GM19438 (cell line): ENCODE data around the gene BBS7.

Source experiments
- ATAC-seq: cut with Tn5 transposase; IDR thresholded peaks from one replicate; pipeline ENCODE4 v1.9.1; 2021; ENCODE audit warnings: low read depth; ENCODE audit not compliant: unreplicated experiment

BBS7 gene

DNA sequence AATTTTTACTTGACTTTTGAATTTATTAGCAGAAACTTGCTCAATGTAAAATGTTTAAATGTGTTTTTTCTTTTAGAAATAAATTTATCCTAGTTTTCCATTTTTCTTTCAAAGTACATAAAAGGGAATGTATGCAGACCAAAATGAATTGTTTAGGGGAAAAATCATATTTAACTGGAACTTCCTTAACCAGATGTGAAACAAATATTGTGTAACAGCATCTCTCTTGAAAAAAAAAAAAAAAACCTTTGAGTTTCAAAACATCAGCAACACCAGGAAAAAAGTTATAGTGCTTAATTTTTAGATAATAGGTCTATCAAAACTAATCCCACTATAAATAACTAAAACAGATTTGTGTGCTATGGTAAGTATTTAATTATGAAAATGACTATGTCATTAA lies 32.1 kb downstream of the BBS7 start:
- no peak for ATAC-seq

DNA sequence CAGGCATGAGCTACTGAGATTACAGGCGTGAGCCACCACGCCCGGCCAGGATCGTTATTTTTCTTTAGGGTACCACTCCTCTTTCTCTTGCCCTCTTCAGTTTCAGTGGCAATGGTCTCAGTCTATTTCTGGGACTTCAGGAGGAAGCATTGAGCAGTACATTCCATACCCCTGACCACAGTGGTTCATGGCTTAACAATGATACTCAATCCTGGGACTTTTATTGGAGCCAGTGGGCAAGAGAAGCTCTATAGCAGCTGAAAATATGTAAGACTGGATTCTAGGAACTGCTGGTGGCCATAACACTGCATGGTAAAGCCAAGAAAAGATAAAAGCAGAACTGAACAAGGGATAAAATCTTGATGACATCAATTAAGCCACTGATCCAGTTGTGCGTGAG lies 40.8 kb downstream of the BBS7 start:
- ATAC-seq, result no peak

DNA sequence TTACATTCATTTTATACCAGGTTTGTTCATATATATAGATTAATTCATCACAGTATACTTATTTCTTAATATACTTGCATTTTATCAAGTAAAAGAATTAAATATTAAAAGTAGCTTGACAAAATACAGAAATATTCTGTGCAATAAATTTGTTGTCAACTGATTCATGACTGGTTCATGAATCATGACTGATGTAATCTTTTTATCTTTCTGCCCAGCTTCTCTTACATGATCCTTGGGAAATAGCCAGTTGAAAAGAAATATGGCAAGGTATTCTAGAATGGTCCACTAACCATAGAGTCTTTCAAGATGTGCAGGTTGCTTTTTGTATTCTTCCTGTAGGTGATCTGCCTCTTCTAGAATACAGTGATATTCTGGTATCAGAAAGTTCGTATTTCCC lies 42.4 kb downstream of the BBS7 start:
- ATAC-seq, result no peak

DNA sequence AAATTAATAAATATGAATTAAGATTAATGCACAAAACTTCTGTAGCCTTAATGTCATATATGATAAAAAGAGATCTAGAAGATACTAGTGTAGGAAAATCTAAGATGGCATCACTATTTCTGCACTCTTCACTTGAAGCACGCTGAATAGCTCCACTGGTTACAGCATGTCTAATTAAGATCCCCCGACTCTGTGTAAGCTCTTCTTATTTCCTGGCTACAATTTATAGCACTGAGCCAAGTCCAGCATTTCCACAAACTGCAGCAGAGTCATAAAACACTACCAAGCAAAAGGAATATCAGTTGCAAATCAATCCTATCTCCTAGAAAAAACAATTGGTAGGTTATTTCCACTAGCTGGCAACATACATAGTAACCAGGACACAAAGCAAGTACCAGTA lies 45.3 kb downstream of the BBS7 start:
- no peak for ATAC-seq

DNA sequence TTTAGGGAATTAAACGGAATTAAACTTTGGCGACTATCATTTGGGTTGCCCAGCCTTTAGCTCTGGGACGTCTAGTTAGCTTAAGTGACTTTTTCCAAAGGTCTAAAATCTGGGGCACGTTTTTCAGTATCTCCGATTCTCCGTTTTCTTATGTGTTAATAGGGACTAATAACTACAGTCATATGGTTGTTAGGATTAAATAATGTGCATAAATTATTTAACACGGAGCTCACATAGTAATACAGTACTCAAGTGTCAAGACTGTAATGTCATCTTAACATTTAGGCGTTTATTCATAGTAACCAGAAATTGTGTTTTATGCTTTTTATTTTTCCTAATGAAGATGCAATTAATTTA lies 46.1 kb downstream of the BBS7 start:
- ATAC-seq, result no peak

DNA sequence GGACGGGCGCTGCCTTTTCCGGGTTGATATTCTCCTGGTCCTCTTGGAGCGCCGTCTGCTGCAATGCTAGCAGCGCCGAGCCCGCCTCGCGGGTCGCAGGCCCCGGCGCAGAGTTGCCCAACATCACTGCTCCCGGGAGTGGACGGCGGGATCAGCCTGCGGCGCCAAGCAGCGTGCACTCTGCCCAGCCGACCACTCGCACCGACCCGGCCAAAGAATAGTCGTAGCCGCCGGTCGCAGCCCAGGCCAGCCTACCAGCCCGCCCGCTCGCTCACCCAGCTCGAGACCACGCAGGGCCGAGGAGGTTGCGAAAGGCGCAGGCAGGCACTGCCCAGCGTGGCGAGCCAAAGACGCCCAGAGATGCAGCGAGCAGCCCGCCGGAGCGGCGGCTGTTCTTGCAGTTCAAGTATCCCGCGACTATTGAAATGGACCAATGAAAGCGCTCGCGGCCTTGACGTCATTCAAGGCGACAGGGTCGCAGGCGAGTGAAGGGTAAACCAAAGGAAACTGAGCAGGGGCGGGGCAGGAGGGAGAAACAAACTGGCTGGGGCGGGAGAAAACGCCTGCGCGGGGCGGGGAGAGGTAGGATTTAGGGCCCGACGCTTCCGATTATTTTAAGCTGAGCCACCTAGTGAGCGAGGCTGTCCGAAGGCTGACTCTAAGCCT lies 46.6 kb downstream of the BBS7 start, which contains the start of gene CCNA2:
CCNA2 (minus strand) TSS at position 379 of the 666 bp plus-strand sequence; CDS start at position 124, 255 bp downstream.
- peak; percentile 91 for ATAC-seq

DNA sequence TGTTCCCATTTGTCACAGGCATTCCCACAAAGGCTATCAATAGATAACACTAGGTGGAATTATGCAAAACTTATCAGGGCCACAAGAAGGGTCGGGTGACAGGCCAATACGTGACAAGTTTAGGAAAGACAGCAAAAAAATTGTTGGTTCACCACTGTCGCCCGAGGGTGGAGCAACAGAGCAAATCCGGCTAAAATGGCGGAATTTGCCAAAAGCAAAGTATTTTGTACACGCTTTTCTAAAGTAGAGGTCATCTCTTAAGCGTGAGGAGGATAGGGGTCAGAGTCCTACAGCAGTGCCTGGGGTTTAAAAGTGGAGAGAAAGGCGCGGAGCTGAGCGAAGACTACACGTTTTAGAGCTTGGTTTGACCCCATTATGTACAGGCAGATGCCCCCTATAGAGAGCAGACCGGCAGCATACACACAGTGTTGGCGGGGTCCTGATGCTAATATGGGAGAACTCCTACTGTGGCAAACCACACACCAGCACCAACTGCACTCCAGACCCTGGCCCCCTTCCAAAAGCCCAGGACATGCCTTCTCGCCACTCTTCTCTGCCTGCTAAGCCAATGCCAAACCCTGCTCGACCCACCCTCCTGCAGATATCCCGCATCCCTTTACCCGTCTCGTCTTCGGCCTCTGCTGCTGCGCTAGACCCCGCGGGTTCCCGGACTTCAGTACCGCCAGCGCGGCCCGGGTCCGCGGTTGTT lies 47.3 kb downstream of the BBS7 start:
- ATAC-seq, result peak; percentile 43

DNA sequence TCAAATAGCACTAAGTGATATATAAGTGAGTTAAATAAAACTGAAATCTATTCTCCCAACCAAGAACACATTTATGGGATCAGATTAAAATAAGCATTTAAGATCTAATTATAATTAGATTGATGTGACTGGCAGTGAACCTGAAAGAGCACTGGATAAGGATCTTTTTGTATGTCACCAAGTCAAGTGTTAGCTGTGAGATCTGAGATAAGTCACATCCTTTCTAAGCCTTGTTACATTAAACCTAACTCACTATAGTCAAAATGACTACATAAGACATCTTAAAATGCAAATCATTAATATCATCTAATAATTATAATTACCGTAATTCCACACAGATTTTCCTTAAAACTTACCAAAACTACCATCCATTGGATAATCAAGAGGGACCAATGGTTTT lies 48.2 kb downstream of the BBS7 start:
- ATAC-seq, result no peak

DNA sequence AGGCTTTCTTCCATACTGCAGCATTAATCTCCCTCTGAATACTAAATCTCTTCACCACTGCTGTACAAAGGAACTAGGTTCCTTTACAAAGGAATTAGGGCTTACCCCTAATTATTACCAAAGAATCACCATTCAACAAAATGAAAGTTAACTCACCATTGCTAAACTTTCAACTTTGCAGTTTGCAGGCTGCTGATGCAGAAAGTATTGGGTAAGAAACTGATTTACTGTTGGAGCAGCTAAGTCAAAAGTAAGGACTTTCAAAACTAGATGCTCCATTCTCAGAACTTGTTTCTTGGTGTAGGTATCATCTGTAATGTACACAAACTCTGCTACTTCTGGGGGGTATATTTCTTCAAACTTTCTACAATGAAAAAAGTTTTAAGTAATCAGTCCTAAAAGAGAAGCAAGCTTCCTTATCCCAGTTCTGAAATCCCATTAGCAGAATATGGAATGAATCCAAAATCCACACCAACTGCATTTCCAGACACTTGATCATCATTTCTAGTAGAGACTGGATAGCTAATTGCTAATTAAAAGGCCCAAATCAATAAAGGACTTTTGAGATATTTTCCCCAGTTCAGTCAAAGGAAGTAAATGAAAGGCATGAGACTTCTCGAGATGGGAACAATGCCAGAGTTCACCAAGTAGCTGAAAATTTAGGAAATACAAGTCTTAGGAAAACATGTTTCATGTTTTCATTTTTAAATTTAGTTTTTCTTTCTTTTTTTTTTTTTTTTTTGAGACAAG lies 50.9 kb downstream of the BBS7 start:
- no peak for ATAC-seq

DNA sequence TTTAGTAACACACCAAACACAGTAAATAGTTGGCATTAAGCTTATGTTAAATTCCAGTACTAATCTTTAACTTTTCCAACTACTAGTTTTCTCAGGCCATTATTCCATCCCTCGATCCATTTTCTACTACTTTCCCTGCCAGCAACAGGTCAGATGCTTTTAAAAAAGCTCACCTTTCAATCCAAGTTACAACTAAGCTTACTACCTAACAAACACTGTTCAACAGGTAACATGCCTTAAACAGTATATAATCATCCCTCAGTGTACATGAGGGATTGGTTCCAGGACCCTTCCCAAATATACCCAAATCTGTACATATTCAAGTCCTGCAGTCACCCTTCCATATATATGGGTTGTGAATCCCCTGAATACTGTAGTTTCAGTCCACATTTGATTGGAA lies 52.1 kb downstream of the BBS7 start:
- ATAC-seq, result no peak

DNA sequence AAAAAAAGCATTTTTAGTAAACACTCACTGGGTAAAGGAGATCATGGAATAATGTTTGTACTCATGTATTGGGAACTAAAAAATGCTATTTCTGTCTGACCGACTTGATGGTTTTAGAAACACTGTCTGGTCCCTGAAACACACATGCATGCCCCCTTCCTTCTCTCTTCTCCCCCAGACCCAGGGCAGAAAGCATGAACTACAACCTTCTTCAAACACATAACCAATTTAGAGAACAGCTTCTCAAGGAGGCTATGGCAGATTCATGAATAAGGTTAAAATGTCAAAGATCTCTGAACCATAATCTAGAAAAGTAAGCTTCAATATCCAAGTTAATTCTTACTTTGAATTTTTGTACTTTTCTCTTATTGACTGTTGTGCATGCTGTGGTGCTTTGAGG lies 52.6 kb downstream of the BBS7 start:
- ATAC-seq, result no peak

DNA sequence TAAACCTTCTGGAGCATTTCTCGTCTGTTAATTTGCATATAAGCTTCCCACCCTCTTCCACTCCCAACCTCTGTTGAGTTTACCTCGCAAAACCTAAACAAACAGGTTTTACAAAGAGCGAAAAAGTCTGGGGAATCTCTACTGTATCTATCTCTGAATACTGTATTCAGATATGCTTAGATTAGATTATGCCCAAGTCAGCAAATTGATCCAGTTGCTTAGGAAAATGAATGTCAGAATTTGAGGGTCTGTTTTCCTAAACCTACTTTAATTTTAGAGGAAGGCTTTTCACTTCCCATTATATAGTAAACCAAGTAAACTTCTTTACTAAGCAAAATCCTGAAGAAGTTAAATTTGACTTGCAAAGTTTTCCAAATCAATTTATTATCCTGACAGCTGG lies 53.3 kb downstream of the BBS7 start:
- ATAC-seq, result no peak

DNA sequence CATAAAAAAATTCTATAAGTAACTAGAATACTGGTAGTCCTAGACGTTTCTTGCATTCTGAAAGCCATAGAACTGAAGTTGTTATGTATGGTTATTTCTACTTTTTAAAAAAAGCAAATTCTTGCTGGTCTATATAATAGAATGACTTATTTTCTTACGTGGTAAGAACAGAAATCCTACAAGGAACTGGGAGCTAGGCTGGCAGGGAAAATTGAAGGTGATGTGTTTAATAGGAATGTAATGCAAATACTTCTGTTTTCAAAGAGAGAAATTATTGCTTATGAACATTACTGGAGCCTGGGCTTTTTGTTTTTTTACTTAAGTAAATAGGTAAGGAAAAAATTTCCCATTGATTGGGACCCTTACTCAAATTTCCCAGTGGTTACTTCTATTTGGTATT lies 55.5 kb downstream of the BBS7 start:
- no peak for ATAC-seq

DNA sequence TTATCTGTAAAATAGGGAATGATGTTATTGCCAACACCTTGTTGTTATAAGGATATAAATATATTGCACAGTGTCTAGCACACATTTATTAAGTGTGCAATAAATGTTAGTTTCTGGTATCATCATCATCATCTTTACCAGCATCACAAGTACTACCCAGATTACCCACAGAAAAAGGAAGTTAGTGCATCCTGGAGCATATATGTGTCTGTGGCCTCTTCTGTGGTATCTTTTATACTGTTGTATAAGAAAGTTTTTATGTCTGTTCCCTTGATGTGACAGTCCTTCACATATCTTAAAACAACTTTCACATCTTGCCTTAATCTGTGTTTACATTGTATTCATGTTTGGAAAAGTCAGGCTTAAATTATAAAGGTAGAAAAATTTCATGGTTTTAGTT lies 59.2 kb downstream of the BBS7 start:
- no peak for ATAC-seq

DNA sequence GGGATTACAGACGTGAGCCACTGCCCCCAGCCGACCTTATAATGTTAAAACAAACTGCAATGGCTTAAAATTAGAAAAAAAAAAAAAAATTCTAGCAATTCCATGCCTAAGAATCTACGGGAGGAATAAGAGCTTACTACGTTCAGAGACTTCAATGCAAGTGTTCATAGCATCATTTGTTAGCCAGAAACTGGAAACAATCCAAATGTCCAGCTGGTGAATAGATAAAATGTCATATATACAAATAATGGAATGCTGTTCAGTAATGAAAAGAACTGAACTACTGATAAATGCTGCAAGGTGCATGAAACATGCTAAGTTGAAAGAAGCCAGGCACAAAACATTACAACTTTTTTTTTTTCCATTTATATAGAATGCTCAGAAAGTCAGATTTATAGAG lies 63.9 kb downstream of the BBS7 start:
- ATAC-seq, result no peak

DNA sequence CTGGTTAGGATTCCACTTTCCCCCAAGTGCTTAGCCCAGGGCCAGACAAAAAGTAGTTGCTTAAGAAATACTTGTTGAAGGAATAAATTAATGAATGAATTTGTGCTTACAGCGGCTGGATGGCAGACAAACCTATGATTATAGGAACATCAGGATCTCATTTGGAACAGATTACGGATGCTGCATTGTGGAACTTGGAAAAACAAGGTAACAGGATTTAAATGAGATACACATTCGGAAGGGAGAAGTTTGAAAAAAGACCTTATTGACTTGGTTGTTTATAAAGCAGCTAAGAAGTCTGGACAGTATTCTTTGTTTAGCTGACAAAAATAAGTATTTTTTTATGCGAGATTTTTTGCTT lies 68.6 kb downstream of the BBS7 start:
- ATAC-seq, result no peak

DNA sequence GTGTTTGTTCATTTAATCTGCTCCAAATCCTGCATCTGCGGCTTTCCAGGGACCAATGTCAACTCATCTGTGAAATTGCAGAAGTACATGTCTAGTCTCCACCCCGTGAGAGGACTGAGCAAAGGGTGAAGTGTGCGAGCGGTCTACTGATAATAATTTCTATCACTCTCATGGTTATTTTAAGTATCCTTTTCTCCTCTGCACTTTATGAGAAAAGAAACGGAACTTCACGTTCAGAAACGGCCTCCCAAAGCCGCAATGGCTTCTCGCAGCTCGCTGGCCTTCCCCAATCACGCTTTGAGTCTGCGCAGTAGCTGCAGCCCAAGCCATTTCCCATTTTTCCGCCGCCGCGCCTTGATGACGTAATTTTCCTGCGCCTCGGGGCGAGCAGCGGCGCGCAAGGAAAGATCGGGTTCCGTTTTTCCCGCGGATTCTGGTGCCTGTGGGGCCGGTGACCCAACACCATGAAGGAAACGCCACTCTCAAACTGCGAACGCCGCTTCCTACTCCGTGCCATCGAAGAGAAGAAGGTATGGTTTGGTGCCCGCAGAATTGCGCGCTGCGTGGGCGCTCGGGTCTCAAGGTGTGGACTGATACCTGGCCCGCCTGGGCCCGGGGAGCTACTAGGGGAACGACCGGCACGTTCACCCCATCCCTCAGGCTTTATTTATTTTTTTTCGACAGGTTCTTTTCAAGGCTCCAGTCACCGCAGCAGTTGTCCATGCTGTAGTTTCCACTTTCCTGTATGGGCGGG lies 69.1 kb downstream of the BBS7 start, which contains the start of gene EXOSC9:
EXOSC9 (plus strand) TSS at position 363 of the 754 bp plus-strand sequence; CDS start at position 465, 102 bp downstream.
- peak; percentile 78 for ATAC-seq

DNA sequence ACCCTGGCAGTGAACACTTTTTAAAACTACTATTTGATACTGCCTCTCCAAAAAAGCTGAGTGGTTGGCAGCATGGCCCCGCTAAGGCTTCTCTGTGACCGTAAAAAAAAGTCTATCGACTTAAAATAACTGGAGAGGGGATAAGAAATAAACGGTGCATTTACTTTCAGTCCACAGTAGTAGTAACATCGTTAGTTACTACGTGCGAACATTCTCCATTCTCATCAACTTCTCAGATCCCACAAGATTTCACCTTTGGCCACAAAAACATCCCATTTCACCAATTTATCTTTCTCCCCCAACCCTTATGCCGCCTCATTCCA lies 69.7 kb downstream of the BBS7 start:
- ATAC-seq, result peak; percentile 15

DNA sequence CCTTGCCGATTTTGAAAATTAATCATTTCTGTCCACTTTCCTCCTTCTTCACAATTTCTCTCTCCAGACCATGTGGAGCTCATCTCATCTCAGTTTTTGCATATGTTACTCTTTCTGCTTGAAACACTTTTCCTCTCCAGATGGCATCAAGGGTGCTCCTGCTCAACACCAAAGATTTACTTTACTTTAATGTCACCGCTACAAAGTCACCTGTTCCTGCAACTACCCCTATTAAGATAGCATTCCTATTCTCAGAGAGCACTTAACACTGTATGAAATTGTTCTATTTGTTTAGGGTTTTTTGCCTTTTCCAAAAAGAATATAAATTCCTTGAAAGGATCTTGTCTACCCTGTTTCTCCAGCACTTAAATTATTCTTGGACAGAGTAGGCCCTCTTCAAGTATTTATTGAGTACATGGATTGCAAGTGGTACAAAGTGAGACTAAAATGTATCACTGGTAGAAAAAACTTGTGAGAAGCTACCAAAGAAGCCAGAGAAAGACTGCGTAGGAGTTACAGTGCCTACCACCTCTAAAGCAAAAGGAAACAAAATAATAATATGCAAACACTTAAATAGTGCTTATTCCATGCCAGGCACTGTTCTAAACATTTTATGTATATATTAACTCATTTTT lies 70.3 kb downstream of the BBS7 start:
- no peak for ATAC-seq

DNA sequence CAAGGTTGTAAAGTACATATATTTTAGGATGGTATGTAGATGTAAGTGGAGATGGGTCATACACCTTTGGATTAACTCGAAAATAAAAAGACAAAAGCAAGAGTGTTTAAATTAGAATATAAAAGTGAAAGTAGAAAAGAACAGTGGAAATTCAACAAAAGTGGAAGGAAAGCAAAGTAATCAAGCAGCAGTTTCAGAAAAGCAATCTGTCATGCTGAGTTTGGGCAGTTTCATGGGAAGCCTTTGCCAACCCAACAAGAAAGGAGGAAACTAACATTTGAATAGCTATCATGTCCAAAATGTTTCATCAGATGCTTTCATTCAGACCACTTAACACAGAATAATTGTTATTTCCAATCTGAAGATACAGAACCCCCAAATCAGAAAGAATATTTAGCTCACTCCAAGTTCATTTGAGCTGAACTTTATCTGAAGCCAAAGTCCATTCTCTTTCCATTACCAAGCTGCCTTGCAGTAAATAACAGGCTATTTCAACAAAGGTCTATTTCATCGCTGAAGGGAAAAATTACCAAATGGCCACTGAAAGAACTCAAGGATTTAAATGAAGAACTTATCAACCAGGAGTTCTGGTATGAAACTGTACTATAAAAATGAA lies 71.0 kb downstream of the BBS7 start:
- no peak for ATAC-seq
